Measurements from ENCODE around the gene JAG2. TPM values are rescaled to one million over a fixed set of nuclear protein-coding genes. Genes with fewer than 3 reads are reported as not detected.

JAG2 gene
- total RNA-seq, 2 experiments from 2014 or later = 1.3 to 1.7 TPM

GRCh38 chr14:105146181-105146975 is 22.2 kb downstream of the JAG2 start:
- POLR2A ChIA-PET = no interaction called here
- CTCF ChIA-PET = no interaction called here

DNA sequence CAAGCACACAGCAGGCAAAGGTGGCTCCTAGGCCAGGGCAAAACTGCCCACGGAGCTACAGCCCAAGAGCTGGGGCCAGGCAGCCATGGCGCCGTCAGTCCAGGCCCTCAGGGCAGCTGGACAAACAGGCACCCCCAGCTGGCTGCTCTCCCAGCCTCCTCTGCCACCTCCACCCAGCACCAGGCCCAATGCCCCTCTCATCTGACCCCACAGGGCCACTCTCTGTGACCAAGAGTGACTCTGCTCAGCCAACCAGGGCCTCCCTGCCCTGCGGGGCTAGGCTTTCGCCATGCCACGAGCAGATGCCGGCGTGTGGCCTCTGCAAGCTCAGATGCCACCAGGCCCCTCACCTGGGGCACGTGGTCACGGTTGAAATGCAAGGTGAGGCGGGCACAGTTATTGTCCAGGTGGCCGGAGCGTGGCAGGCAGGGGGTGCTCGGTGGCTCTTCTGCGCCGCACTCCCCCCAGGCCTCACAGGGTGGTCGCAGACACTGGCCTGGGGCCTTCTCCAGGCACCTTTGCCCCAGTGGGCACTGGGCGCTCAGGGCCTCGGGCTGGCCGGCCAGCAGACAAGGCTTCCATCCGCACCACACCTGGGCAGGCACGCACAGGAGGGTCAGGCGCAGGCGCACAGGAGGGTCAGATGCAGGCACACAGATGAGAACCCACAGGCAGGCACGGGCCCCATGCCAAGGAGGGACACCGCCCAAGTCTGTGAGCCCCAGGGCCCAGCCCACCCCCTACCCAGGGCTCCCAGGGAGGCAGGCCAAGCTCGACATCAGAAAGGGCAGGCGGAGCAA is 23.0 kb downstream of the JAG2 start:
- CTCF ChIA-PET = no interaction called here
- POLR2A ChIA-PET = no interaction called here

GRCh38 chr14:105144666-105145380 is 23.8 kb downstream of the JAG2 start:
- ChIA-PET POLR2A (no interaction called here), CTCF (no interaction called here)

GRCh38 chr14:105144026-105144665 is 24.4 kb downstream of the JAG2 start:
- POLR2A ChIA-PET = no interaction called here
- CTCF ChIA-PET = no interaction called here

- POLR2A ChIA-PET = no interaction called here
- CTCF ChIA-PET = no interaction called here
Observed at GRCh38 chr14:105143451-105144025, 25.0 kb downstream of the JAG2 start.

- POLR2A ChIA-PET = no interaction called here
- CTCF ChIA-PET = no interaction called here
Observed at GRCh38 chr14:105142651-105143450, 25.7 kb downstream of the JAG2 start.

DNA sequence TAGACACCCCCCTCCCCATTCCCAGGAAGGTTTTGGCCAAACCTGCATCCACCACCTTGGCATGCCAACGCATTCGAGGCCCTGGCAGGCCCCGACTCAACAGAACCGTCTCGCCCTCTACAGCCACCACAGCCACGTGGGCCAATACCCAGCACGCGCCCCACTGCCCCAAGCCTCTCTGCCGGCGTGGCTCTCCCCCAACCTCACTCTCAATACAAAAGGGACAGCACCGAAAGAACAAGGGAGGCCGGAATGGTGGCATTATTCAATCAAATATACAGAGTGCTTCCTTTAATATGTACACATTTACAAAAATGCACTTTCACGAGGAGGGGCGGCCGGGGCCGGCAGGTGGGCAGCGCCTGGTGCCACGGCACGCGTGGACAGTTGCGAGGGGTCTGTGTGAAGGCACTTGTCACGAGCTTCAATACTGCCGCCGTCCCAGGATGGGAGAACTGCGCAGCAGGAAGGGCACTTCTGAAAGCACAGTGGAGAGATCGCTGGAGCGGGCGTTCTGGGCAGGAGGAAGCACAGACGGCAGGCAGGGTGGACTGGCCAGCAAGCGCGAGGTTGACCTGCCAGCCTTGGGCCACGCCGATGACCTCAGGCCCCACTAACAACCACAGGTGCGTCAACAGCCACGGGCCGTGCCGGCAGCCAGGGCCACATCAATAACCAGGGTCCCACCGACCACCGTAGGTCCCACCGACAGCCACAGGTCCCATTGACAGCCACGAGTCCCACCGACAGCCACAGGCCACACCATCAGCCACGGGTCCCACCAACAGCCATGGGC is 26.9 kb downstream of the JAG2 start:
- ChIA-PET CTCF (no interaction called here), POLR2A (no interaction called here)

GRCh38 chr14:105141026-105141425 is 27.6 kb downstream of the JAG2 start:
- CTCF ChIA-PET = no interaction called here
- POLR2A ChIA-PET = no interaction called here

- ChIA-PET POLR2A (no interaction called here), CTCF (no interaction called here)
Observed at GRCh38 chr14:105140581-105140980, 28.0 kb downstream of the JAG2 start.

GRCh38 chr14:105139831-105140239 is 28.7 kb downstream of the JAG2 start:
- POLR2A ChIA-PET = no interaction called here
- CTCF ChIA-PET = no interaction called here

DNA sequence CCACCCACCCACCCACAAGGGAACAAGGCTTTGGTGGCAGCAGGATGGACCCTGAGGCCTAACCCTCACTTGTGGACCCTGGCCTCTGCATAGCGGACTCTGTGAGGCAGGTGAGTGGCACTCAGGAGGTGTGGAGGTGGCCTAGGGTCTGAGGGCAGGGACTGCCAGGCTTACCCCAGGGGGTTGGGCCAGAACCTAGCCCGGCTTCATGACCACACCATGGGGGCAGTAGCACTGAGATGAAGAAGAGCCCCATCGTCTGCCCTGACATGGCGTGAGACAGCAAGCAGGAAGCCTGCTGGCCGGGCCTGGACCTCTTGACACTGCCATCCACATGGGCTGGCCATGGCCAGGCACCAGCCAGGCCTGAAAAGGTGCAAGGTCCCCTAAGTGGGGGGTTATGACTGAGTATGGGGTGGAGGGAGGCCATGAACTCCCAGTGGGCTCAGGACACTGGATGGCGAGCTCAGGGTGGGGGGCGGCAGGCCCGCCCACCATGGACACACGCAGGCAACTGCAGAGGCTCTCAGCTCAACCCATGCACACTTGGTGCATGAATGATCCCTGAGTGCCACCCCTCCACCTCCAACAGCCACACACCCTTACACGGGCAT is 29.3 kb downstream of the JAG2 start:
- POLR2A ChIA-PET = no interaction called here
- CTCF ChIA-PET = no interaction called here

GRCh38 chr14:105138551-105139111 is 29.9 kb downstream of the JAG2 start:
- ChIA-PET CTCF (no interaction called here), POLR2A (no interaction called here)

- ChIA-PET POLR2A (no interaction called here), CTCF (no interaction called here)
Observed at GRCh38 chr14:105138021-105138541, 30.5 kb downstream of the JAG2 start.

- ChIA-PET CTCF (no interaction called here), POLR2A (no interaction called here)
Observed at GRCh38 chr14:105137481-105138020, 31.0 kb downstream of the JAG2 start.

- CTCF ChIA-PET = no interaction called here
- POLR2A ChIA-PET = no interaction called here
Observed at GRCh38 chr14:105136401-105137322, 31.9 kb downstream of the JAG2 start.

DNA sequence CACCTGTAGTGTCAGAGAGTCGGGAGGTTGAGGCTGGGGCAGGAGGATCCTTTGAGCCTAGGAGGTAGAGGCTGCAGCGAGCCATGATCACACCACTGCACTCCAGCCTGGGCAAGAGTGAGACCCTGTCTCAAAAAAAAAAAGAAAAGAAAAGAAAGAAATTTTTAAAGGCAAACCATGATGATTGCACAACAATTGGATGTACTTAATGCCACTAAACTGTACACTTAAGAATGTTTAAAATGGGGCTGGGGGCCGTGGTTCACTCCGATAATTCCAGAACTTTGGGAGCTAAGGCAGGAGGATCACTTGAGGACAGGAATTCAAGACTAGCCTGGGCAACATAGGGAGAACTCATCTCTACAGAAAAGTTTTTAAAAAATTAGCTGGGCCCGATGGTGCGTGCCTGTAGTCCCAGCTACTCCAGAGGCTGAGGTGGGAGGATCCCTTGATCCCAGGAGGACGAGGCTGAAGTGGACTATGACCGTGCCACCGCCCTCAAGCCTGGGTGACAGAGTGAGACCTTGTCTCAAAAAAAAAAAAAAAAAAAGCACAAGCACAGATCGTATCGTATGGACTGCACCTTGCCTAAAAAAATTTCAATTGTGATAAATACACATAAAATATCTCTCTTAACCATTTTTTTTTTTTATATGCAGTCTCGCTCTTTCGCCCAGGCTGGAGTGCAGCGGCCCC is 32.7 kb downstream of the JAG2 start:
- POLR2A ChIA-PET = no interaction called here
- CTCF ChIA-PET = no interaction called here
